Fibroblast of peridontal ligament (primary cell): ENCODE data around the gene PPIA.
"Not testable (repeated sequence)": the region's sequence is repeated elsewhere in the genome, so short reads cannot be mapped to it uniquely, and the experiment has no call there.

Experiments used
- DNase-seq: peaks from one replicate; pipeline ENCODE4 v3.0.0-alpha.2; 2010; ENCODE audit errors: extremely low read depth

Gene PPIA

DNA sequence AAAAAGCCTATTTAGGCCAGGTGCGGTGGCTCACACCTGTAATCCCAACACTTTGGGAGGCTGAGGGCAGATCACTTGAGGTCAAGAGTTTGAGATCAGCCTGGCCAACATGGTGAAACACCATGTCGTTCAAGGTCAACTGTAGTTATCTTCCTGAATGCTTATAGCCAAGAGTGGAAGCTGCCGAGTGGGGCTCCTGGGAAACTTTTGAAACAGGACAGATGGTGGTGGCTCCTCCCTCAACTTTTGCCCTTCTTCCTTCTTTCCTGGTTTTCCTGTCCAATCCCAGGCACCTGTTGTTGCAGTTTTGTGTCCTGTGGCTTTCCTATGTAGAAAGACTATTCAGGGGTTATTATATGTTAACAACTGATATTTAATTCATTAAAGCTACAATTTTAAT lies 8.7 kb upstream of the PPIA start:
- no peak for DNase-seq

GRCh38 chr7:44789990-44790389 lies 6.5 kb upstream of the PPIA start:
- no peak for DNase-seq

- peak; percentile 80 for DNase-seq
Measured at GRCh38 chr7:44791278-44792219, 4.9 kb upstream of the PPIA start.

DNA sequence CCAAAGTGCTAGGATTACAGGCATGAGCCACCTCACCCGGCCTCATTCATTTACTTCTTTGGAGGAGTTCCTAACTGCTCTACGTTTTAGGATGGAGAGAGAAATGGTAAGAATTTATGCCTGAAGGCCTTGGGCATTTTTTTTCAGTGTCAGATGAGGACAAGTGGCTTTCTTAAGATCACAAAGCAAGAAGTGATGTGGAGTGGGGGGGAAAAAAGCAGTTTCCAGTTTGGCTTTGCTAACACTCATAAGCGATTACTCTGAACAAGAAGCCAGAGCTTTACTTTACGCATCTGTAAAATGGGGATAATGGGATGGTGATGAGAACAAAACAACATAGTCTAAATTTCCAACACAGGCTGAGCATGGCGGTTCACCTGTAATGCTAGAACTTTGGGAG lies 2.6 kb upstream of the PPIA start:
- DNase-seq = peak; percentile 65

- peak; percentile 24 for DNase-seq
Measured at GRCh38 chr7:44794331-44794730, 2.1 kb upstream of the PPIA start.

DNA sequence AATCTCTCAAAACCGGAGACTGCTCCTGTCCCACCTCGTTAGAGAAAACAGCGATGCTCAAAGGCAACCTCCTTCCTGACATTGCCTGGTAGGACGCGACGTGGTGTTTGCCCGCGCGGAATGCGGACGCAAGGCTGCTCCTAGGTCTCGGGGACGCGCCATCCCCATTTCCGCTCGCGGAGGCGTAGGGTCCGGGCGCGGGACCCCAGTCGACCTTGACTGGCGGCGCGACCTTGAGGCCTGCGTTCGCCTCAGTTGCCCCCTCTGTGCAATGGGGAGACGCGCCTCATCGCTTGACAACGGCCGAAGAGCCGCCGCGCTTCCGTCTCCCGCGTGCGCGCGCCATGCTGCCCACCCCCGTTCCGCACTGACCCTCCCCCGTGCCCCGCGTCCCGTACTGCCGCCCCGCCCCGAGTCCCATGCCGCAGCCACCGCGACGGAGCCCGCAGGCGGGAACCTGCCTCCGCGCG lies 412 bp upstream of the PPIA start:
- DNase-seq = peak; percentile 38

- DNase-seq = peak; percentile 79
Measured at GRCh38 chr7:44797329-44798258, 1.1 kb downstream of the PPIA start.

DNA sequence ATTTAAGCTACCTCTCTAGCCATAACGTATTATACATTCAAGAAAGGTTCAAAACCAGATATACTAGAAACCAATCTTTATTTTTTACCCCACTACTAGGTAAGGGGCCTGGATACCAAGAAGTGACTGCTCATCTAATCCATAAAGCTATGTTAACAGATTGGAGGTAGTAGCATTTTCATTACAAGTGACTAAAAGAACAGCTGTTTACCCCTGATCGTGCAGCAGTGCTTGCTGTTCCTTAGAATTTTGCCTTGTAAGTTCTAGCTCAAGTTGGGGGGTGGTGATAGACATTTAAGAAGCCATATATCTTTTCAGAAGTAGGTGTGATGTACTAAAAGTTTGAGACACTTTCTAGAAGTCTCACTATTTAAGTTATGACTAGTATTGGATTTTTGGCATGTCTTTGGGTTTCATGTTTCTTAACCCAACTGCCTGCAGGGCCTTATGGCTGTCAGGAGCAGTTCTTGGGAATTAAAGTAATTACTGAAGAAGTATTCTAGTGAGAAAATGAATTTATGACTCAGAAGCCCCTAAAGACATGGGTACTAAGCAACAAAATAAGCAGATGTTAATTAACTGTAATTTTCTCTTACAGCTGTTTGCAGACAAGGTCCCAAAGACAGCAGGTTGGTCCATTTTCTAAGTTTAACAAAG lies 2.3 kb downstream of the PPIA start:
- peak; percentile 41 for DNase-seq

GRCh38 chr7:44799939-44800338 lies 3.5 kb downstream of the PPIA start:
- no peak for DNase-seq

GRCh38 chr7:44801890-44802289 lies 5.4 kb downstream of the PPIA start:
- no peak for DNase-seq

- no peak for DNase-seq
Measured at GRCh38 chr7:44802418-44803025, 6.0 kb downstream of the PPIA start.

DNA sequence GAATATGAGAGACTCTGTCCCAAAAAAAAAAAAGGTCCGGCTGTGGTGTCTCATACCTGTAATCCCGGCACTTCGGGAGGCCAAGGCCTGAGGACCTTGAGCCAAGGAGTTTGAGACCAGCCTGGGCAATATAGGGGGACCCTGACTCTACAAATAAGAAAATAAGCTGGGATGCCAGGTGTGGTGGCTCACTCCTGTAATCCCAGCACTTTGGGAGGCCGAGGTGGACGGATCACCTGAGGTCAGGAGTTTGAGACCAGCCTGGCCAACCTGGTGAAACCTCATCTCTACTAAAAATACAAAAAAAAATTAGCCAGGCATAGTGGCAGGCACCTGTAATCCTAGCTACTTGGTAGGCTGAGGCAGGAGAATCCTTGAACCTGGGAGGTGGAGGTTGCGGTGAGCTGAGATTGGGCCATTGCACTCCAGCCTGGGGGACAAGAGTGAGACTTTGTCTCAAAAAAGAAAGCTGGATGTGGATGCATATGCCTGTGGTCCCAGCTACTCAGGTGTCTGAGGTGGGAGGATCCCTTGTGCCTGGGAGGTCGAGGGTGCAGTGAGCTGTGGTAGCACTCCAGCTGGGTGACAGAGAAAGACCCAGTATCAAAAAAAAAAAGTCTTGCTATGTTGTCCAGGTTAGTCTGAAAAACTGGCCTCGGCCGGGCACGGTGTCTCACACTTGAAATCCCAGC lies 7.5 kb downstream of the PPIA start:
- DNase-seq = not testable (repeated sequence)

DNA sequence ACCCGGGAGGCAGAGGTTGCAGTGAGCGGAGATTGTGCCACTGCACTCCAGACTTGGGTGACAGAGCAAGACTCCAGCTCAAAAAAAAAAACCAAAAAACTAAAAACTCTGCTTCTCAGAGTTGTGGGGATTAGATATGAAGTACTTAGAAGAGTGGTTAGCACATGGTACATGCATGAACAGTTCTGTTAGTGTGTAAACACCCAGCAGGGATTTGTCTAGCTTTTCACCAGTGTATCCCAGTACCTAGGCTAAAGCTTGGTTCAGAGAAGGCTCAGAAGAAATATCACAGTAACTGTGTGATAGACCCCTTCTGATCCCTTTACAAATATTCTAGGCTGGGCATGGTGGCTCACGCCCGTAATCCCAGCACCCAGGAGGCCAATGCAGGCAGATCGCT lies 9.5 kb downstream of the PPIA start:
- no peak for DNase-seq

DNA sequence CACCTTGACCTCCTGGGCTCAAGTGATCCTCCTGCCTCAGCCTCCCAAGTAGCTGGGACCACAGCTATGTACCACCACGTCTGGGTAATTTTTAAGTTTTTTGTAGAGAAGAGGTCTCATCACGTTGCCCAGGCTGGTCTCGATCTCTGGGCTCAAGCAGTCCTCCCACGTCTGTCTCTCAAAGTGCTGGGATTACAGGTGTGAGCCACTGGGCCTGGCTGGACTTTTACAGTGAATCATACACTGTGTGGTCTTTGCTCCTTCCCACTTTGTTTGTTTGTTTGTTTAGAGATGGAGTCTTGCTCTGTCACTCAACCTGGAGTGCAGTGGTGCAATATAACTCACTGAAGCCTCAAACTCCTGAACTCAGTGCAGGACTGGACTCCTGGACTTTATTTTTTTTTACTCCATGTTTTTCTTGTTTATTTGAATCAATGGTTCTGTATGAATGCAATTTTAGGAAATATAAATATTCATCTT lies 12.5 kb downstream of the PPIA start:
- no peak for DNase-seq

- DNase-seq = no peak
Measured at GRCh38 chr7:44811093-44811492, 14.6 kb downstream of the PPIA start.

GRCh38 chr7:44811571-44811970 lies 15.1 kb downstream of the PPIA start:
- DNase-seq = no peak

GRCh38 chr7:44814919-44815318 lies 18.4 kb downstream of the PPIA start:
- DNase-seq = no peak

DNA sequence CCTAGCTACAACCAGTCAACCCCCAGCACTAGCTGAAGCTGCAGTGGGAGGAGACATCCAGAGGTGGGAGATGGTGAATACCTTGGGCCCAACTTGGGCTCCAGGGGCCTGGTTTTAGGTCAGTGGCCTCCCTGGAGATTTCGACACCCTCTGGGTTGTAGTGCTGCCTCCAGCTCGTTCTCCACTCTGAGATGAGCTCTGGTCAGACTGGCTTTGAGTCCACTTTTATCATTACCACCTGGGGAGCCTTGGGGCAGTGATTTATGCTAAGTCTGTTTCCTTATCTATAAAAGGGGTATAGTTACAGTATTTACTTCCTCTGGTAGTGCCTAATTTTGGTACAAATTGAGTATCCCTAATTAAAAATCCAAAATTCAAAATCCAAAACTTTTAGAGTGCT lies 22.8 kb downstream of the PPIA start:
- DNase-seq = no peak

DNA sequence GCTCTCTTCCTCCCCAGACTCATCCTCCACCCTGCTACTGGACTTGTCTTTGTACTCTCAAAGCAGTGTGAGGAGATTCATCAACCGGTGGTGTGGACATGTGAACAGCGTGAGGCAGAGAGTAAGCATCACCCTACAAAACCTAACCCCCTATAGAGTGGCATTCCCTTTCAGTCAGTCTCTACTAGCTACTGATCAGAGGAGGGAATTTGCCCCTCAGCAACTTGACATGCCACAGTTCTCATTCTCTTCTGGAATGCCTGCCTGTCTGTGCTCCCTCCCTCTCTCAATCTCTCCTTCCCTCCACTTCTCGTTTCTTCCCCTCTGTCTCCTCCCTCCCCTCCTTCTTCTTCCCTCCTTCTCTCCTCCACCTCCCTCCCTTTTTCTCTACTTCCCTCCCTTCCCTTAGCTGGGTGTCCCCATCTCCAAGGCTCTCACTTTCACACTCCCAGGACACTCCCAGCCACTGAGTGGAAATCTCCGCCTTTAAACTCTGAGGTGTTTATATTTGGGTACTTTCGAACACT lies 26.8 kb downstream of the PPIA start:
- DNase-seq = no peak

DNA sequence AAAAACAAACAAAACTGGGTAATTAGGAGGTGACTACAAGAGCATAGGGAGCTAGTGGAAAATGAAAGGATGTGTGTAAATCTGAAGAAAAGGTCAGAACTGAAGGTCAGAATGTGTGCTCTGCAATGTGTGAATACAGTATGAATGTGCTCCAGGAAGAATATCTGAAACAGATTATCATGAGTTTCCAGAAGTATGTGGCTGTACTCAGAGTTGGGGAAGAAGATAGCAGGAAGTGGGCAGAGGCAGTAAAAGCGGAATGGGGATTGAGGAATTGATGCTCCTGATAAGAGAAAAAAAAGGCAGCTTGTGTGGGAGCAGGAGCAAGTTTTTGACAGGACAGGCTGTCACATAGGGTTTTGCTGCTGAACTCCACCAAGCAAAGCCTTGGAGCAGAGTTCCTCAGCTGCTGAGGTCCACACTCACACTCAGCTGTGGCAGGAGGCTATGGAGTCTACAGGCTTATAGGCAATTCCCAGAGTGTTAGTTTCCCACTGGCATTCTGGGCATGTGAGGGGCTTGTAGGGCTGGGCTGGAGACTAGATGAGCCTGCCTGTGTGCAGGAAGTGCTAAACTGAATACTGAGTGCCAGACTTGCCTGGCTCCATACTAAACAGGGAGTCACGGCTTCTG lies 28.5 kb downstream of the PPIA start:
- DNase-seq = peak; percentile 20
